HUDEP-2 (cell line): ENCODE measurements around the gene C17orf100.

ENCODE experiments used
- DNase-seq, 76 experiments: peaks; one replicate each; lab custom pipeline; 2025; ENCODE audit not compliant: unreplicated experiment in 76 of 76; lab: John Stamatoyannopoulos, UW

C17orf100 gene

DNA sequence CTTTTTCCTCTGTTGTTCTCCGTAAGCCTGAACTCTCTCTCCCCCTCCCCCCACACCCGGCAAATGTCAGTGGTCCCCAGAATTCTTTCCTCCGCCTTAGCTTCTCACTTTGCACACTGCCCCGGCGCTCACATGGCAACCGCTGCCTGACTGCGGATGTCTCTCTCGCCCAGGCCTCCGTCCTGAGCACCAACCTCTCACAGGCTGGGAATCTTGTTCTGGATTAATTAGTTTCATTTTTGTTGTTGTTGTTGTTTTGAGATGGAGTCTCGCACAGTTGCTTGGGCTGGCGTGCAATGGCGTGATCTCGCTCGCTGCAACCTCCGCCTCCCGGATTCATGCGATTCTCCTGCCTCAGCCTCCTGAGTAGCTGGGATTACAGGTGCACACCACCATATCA is 16.7 kb downstream of the C17orf100 start:
- DNase-seq: no peak

DNA sequence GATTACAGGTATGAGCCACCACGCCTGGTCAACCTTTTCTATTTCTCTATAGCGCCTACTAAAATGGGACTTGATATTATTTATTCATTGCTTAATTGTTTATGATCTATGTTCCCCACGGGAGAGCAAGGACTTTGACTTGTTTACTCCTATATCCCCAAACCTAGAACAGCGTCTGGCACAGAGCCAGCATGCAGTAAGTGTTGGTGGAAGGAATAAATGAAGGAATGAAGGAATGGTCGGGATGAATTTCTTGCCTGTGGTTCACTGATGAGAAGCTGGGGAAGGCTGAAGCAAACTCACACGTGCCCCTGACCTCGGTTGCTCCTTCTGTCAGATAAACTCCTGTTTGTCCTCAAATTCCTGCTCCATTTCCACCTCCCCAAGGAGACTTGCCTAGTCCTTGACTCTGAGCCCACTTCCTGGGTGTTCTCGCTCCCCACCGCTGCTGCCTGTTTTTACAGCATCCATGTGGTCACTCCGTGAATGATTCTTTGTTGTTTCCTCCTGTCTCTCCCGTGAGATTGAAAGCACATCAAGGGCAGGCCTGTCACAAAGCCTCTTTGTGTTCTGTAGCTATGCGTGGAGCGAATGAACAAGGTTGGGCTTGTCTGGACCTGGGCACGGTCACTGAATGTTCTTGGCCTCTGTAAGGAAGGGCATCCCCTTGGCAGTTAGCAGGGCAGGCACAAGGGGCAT is 17.3 kb downstream of the C17orf100 start:
- no peak for DNase-seq

DNA sequence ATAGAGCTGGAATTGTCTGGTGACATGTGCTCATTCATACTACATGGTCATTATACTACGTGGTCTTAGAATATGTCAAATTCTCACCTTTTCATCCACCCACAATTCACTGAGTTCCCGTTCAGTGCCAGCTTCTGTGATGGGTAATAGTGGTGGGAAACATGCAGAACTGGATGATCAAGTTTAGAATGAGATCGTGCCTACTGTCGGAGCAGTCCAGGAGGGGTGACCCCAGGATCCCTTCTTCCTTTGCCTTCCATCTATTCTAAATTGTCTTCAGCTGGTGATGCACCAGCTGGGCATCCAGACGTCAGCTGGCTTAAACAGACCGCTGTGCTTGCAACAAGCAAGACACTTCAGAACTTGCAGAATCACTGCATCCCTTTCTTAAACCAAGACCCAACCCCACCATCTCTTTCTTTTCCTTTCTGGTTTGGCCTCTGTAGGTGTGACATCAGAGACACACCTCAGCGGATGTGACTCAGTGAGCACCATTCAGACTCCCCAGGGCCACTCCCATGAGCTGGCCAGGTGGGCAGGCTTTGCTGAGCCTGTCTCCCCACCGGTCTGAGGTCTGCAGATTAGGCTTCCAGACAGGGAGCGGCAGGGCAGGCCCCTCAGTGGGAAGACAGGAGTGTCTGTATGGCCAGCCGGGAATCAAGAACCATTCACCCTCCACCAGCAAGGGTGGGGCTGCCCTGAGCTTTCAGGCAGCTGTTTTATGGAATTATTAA is 18.1 kb downstream of the C17orf100 start:
- no peak for DNase-seq

DNA sequence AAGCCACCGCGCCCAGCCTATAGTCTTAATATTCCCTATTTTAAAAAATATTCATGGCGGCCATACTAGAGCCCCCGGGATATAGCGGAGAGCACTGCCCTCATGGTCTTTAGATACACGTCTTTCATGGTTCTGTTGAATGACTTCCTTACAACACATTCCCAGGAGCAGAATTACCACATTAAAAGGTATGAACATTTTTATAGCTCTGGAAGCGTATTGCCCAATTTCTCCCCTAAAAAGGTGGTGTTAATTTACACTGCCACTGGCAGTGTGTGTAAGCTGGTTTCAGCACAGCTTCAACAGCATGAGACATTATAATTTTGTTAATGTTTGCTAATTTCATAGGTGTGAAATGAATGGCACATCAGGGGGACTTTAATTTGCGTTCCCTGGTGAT is 19.0 kb downstream of the C17orf100 start:
- DNase-seq: no peak

DNA sequence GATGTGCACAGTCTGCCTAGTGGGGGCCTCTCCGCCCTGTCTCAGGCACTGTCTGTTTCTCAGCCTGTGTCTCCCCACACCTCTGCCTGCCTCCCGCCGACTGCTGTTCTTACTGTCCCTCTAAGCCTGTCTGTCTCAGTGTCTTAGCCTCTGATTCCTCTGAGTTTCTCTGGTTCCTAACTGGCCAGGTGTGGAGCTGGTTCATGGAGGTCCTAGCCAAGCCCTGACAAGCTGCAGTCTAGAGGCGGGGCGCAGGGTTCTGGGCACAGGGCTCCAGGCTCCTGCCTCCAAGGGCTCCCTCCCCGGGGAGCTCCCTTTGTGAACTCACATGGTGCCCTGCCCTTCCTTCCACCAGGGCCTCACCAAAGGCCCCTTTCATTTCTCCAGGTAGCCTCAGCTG is 19.4 kb downstream of the C17orf100 start:
- DNase-seq: no peak

DNA sequence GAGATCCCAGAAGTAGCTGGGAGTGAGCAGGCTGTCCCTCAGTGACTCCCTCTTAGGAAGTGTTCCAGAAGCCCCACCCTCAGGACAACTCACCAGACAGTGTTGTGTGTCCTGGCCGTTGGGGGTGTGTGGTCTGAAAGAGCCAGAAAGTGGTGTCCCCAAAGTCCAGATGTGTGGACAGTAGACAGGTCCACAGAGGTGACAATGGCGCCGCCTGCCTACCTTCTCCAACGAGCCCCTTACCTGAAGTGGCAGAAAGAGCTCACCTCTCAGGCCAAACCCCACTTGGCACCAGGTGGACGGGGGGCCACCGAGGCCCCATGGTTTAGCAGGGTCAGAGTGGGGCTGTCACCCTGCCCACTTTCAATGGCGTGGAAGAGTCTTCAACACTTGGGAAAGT is 19.9 kb downstream of the C17orf100 start:
- DNase-seq: no peak

DNA sequence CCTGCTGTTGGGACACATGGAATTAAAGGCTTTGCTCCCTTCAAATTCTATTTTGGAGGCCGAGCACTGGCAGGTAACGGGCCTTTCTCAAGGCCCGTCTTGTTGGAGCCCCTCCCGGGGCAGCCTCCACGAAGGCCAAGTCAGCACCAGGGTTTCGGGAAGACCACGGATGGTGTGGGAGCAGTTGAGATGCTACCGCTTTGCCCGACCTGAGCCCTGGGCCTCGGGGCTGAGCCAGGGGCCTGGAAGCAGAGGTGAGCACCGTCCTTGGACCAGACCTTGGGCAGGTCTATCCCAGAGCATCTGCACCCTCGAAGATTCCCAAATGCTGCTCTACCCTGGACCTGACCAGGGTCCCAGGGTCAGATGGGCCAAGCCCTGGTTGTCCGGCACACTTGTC is 23.0 kb downstream of the C17orf100 start:
- DNase-seq: no peak

- DNase-seq: peak in 69 of 76 experiments; percentile 4 to 82 (median 56)
Observed at GRCh38 chr17:6675201-6675825, 23.8 kb downstream of the C17orf100 start.

DNA sequence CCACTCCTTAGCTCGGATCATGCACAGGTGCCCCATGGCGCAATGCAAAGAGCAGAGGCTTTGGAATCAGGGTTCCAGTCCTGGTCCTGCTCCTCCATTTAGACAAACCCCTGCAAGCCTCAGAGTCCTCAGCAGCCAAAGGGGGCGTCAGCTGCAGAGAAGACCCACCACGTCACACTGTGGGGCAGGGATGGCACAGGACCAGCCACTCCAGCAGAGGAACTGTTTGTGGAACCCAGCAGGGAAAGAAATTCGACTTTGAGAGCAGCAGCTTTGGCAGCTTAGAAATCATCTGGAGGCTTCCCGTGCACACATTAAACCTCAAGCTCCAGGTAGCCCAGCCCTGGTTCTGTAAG is 25.2 kb downstream of the C17orf100 start:
- DNase-seq: no peak

- DNase-seq: no peak
Observed at GRCh38 chr17:6677158-6677831, 25.7 kb downstream of the C17orf100 start.

DNA sequence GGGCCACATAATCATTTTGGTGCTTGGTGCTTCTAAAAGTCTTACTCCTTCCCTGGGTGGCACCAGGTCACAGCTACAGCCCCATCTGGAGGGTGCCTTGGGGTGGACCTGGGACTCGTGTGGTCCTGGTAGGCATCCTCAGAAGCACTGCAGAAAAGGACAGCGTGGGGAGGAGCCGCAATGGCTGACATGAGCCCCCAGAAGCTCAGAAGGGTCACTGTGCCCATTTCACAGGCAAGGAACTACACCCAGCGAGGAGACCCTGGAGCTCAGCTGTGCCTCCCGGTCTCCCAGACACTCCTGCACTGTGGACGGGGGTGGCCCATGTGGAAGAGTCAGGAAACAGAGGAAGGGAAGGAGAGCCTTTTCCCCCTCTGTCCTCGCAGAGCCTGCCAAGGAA is 26.4 kb downstream of the C17orf100 start:
- no peak for DNase-seq

DNA sequence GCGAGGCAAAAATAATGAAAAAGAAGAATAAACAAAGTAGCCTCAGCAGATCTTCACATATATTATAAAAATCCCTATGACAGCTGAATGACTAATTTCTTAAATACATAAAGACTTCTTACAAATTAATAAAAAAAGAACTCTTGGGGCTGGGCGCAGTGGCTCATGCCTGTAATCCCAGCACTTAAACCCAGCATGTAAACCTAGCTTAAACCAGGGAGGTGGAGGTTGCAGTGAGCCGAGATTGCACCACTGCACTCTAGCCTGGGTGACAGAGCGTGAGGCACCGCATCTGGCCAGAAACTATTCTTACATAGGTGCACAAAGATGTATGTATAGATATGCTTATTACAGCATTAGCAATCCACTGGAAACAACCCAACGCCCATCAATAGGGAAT is 27.7 kb downstream of the C17orf100 start:
- DNase-seq: no peak

GRCh38 chr17:6681176-6681575 is 29.6 kb downstream of the C17orf100 start:
- no peak for DNase-seq

DNA sequence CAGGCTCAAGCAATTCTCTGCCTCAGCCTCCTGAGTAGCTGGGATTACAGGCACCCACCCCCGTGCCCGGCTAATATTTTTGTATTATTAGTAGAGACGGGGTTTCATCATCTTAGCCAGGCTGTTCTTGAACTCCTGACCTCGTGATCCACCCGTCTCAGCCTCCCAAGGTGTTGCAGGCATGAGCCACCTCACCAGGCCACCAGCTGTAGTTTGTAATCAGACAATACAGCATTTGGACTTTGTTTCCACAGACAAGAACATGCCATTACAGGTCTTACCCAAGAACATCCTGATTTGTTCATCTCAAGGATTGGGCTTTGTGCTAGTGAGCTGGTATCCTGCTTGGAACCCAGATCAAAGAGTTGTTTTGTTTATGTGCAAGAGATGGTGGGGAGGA is 30.1 kb downstream of the C17orf100 start:
- no peak for DNase-seq

GRCh38 chr17:6682339-6682738 is 30.8 kb downstream of the C17orf100 start:
- no peak for DNase-seq

- DNase-seq: no peak
Observed at GRCh38 chr17:6683081-6683684, 31.6 kb downstream of the C17orf100 start.

- DNase-seq: no peak
Observed at GRCh38 chr17:6683730-6684459, 32.3 kb downstream of the C17orf100 start.

GRCh38 chr17:6684460-6684783 is 32.9 kb downstream of the C17orf100 start:
- no peak for DNase-seq

- no peak for DNase-seq
Observed at GRCh38 chr17:6684881-6685767, 33.6 kb downstream of the C17orf100 start.

GRCh38 chr17:6686026-6686425 is 34.5 kb downstream of the C17orf100 start:
- no peak for DNase-seq
